Measurements from ENCODE around the gene PRKN.

DNA sequence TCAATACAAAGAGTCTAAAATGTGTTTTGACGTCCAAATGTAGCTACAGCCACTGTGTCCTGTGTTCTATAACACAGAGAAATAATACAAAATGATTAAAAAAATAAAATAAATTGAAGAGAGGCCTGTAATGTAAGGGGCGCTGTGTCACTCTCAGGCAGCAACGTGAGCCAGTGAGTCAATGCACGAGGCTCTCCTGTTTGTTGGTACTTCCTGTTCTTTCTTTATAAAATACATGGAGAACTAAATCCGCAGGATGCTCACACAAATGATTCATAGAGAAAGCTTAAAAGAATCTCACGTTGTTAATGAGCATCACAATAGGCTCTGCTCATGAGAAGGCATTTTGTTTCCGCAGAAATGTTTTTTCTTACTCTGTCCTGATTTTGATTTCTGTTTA is 818.7 kb downstream of the PRKN start:
- TF ChIP-seq POLR2A (IDR thresholded peaks at IDR 0.05), result no peak
- TF ChIP-seq, protein P1, sequence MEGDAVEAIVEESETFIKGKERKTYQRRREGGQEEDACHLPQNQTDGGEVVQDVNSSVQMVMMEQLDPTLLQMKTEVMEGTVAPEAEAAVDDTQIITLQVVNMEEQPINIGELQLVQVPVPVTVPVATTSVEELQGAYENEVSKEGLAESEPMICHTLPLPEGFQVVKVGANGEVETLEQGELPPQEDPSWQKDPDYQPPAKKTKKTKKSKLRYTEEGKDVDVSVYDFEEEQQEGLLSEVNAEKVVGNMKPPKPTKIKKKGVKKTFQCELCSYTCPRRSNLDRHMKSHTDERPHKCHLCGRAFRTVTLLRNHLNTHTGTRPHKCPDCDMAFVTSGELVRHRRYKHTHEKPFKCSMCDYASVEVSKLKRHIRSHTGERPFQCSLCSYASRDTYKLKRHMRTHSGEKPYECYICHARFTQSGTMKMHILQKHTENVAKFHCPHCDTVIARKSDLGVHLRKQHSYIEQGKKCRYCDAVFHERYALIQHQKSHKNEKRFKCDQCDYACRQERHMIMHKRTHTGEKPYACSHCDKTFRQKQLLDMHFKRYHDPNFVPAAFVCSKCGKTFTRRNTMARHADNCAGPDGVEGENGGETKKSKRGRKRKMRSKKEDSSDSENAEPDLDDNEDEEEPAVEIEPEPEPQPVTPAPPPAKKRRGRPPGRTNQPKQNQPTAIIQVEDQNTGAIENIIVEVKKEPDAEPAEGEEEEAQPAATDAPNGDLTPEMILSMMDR (IDR thresholded peaks at IDR 0.05), result no peak
